HG02884 (cell line): ENCODE results near the gene NRBF2.
A peak's percentile ranks its signal among the peaks of the same experiment; 100 is the strongest.
"Not testable (repeated sequence)": the region's sequence is repeated elsewhere in the genome, so short reads cannot be mapped to it uniquely, and the experiment has no call there.

ENCODE experiments used
- ATAC-seq: cut with Tn5 transposase; IDR thresholded peaks from one replicate; pipeline ENCODE4 v1.9.1; 2021; ENCODE audit warnings: mild to moderate bottlenecking, moderate library complexity; ENCODE audit not compliant: unreplicated experiment

Gene NRBF2

DNA sequence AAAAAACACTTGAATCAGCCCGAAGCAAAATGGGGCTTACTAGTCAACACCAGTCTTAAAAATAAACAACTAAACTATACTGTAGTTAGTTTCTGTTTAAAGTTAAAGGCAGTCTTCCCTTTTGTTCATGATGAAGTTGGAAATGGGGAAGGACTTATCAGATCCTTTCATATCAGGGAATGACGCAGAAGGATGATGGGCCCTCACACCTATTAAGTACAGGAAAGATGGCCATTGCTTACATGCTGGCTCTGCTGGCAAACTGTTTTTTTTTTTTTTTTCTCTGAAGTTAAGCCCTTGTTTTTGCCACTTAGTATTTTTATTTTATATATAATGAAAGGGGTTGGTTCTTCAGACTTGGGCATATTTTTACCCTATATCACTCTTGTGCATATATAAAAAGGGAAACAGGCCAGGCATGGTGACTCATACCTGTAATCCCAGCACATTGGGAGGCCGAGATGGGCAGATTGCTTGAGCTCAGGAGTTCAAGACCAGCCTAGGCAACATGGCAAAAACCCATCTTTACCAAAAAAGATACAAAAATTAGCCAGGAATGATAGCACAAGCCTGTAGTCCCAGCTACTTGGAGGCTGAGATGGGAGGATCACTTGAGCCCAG, 16.6 kb upstream of the NRBF2 start:
- no peak for ATAC-seq

GRCh38 chr10:63119041-63119440, 14.1 kb upstream of the NRBF2 start:
- no peak for ATAC-seq

DNA sequence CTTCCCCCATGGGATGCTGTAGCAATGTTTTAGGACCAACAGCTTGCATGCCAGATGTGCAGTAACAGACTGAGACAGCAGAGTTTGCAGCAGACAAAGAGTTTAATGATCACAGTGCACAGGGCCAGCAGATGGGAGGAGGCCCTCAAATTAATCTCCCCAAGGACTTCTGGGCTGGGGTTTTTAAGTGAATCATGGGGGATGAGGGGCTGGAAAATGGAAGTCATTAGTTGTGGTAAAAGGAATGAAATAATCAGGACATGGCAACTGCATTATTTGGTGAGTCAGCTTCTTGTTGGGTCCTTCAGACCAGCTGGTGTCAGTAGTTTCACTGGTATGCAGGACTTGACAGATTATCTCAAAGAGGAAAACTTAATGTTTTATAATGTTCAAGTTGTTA, 12.6 kb upstream of the NRBF2 start:
- no peak for ATAC-seq

- ATAC-seq = no peak
Observed at GRCh38 chr10:63123727-63124362, 9.3 kb upstream of the NRBF2 start.

GRCh38 chr10:63125459-63125858, 7.7 kb upstream of the NRBF2 start:
- no peak for ATAC-seq

DNA sequence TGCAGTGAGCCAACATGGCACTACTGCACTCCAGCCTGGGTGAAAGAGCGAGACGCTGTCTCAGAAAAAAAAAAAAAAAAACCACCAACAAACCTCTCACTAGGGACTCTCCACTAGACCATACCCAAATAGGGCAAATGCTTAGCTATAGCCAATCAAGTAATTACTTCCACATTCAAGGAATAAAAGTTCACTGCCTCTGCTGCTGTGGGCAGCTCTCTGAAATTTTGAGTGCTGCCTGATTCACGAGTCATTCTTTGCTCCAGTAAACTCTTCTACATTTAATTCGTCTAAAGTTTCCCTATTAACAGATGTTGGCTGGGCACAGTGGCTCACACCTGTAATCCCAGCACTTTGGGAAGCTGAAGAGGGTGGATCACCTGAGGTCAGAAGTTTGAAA, 4.7 kb upstream of the NRBF2 start:
- no peak for ATAC-seq

DNA sequence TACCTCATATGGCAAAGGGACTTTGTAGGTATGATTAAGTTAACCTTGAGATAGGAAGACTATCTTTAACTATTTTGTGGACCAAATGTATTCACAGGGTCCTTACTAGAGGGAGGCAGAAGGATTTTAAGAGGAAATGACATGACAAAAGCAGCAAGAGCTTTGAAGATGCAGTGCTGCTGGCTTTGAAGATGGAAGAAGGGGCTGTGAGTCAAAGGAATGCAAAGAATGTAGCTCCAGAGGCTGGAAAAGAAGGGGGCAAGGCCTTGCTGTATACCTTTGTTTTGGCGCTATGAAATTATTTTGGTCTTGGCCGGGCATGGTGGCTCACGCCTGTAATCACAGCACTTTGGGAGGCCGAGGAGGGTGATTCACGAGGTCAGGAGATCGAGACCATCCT, 3.2 kb upstream of the NRBF2 start:
- no peak for ATAC-seq

GRCh38 chr10:63132651-63133055, 475 bp upstream of the NRBF2 start:
- ATAC-seq = no peak

- no peak for ATAC-seq
Observed at GRCh38 chr10:63133821-63134557, 861 bp downstream of the NRBF2 start.

DNA sequence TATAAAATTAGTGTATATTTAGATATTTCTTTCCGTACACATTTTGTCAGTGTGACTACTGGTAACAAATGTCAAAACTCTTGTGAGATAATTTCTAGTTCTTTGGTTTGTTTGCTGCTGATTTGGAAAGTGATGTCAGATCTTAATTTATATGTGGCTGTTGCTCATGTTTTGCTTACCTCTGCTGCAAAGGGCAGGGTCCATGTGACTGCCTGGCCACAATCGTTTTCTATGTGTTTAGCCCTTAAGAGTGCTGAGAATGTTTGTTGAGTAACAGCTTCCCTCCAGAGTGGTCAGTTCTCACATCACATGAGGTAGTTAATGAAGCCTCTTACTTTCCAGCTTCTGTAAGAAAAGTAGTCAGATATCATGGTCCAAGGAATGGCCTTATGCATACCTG, 4.2 kb downstream of the NRBF2 start:
- no peak for ATAC-seq

- no peak for ATAC-seq
Observed at GRCh38 chr10:63140077-63140476, 6.9 kb downstream of the NRBF2 start.

DNA sequence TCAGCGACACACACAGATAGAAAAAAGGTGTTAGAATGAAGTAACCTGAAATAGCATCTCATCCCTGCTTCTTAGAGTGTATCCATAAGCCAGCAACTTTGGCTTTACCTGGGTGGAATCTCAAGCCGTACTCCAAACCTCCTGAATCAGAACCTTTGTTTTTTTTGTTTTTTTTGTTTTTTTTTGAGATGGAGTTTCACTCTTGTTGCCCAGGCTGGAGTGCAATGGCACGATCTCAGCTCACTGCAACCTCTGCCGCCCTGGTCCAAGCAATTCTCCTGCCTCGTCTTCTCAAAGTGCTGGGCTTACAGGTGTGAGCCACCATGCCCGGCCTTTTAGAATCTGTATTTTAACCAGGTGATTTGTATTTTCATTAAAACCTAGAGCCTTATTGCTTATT, 9.0 kb downstream of the NRBF2 start:
- ATAC-seq = no peak

- ATAC-seq = no peak
Observed at GRCh38 chr10:63143987-63144386, 10.9 kb downstream of the NRBF2 start.

- ATAC-seq = peak; percentile 73
Observed at GRCh38 chr10:63145782-63146181, 12.7 kb downstream of the NRBF2 start.

DNA sequence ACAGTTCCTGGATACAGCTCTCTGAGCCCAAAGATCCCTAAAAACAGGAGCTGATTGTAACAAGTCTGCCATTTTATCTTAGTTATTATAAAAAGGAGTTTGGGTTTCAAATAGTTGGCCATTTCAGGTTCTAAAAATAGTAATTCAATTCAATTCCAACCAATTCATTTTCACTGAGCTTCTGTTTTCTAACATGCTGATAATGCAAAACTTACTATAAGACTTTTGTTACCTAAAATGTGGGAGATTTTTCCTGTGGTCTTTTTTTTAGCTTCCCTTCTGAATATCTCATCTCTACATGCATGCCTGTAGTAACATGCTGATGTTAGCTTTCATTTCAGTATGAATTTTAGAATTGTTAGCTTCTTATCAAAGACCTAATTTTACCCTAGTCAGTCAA, 13.4 kb downstream of the NRBF2 start:
- ATAC-seq = no peak

DNA sequence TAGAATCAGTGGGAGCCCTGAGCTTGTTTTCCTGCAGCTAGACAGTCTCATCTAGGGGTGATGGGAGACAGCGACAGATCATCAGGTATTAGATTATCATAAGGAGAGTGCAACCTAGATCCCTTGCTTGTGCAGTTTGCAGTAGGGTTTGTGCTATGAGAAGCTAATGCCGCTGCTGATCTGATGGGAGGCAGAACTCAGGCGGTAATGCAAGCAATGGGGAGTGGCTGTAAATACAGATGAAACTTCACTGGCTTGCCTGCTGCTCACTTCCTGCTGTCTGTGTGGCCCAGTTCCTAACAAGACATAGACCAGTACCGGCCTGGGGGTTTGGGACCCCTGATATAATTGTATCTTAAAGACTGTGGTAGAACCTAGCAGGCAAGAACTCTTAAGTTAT, 17.6 kb downstream of the NRBF2 start:
- ATAC-seq = no peak

GRCh38 chr10:63153868-63154545, 20.9 kb downstream of the NRBF2 start:
- not testable (repeated sequence) for ATAC-seq

DNA sequence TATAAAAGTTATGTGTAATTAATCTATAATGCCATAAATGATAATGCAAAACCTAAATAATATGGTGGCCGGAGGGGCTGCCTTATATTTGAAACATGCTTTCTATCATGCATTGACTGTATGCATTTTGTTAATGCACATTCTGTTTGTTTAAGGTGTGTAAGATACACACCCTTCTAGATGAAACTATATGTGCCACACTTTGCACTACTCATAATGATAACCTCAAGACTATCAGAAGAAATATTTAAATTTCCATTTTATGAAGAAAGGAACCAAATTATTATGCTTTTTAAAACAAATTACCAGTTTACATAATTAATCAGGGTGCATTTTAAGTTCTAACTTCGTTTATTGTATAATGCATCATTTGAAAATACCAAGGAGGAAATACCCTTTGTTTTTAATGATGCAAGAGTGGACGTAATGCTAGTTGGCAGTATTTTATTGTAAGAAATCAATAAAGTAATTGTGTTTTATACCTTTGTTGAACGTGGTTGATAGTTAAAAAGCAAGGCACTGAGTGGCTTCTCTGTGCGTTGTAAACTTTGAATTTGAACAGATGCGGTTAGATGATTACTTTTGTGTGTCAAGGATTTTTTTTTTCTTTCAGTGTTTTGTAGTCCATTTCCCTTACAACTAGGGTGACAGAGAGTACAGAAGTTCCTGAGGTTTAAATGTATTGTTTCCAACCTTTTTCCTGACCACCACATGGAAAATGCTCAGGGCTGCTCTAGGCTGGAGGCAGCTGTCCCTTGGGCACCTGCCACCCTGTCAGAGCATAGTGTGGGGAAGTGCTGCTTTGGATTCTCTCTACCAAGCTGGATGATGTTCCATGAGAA, 21.6 kb downstream of the NRBF2 start:
- ATAC-seq = no peak

DNA sequence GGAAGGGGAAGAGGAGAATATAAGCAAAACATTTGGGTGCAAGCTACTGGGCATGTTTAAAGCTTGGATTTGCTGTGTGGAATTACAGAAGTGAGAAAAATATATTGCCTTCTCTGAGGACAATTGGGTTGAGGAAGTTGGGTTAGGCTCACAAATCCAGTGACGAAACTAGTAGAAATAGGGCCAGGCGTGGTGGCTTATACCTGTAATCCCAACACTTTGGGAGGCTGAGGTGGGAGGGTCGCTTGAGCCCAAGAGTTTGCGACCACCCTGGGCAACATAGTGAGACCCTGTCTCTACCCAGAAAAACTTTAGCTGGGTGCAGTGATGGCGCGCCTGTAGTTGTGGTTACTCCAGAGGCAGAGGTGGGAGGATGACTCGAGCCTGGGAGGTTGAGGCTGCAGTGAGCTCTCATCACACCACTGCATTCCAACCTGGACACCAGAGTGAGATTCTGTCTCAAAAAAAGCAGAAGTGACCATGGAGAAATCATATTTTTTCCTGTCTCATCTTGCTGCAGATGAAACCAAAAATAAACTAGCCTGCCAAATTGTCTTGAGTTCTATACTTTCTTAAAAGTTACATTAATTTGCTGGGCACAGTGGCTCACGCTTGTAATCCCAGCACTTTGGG, 22.4 kb downstream of the NRBF2 start:
- no peak for ATAC-seq

DNA sequence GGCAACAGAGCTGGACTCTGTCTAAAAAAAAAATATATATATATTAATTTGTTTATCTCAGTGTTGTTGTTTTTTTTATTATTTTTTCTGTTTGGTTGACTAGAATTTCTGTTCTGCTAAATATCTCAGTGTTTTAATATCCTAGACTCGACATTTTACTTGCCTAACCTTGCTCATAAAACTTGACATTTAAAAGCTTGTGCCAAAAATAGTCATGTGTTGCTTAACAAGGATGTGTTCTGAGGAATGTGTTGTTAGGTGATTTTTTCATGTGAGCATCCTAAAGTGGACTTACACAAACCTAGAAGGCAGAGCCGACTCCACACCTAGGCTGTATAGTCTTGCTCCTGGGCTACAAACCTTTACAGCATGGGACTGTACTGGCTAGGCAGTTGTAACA, 23.1 kb downstream of the NRBF2 start:
- no peak for ATAC-seq
